HepG2 (cell line): ENCODE data around the gene TMEM187. TPM values are rescaled to one million over a fixed set of nuclear protein-coding genes. Genes with fewer than 3 reads are reported as not detected.
A peak's percentile ranks its signal among the peaks of the same experiment; 100 is the strongest.

Experiments used
- ATF7 ChIP-seq, 2 experiments: fragments of 450-650 bp in 1 of 2; sonication (generic) in 1 of 2; formaldehyde crosslinking in 1 of 2; IDR thresholded peaks; 2 replicates each; pipeline versions ENCODE4 v1.4.0 to v1.6.1; 2016 to 2020; ENCODE audit warnings: antibody characterized with exemption in 1 of 2, mild to moderate bottlenecking in 1 of 2, missing genetic modification reagents in 1 of 2
- BORCS8-MEF2B ChIP-seq: sonication (generic); formaldehyde crosslinking; IDR thresholded peaks from 2 replicates; pipeline ENCODE4 v1.8.0; 2022; ENCODE audit warnings: mild to moderate bottlenecking, missing genetic modification reagents
- FLYWCH1 ChIP-seq: sonication (generic); formaldehyde crosslinking; IDR thresholded peaks from 2 replicates; pipeline ENCODE4 v1.8.1; 2023; ENCODE audit warnings: mild to moderate bottlenecking, missing genetic modification reagents
- FOSL1 ChIP-seq: sonication (generic); formaldehyde crosslinking; IDR thresholded peaks from 2 replicates; pipeline ENCODE4 v1.9.0; 2021; ENCODE audit warnings: missing genetic modification reagents, borderline replicate concordance
- FOSL2 ChIP-seq: sonication (generic); formaldehyde crosslinking; IDR thresholded peaks from 2 replicates; pipeline ENCODE4 v1.4.0; 2020; ENCODE audit warnings: missing genetic modification reagents
- GATAD1 ChIP-seq: IDR thresholded peaks from 2 replicates; pipeline ENCODE4 v1.6.1; 2016; ENCODE audit warnings: missing genetic modification reagents, missing compliant biosample characterization
- HES4 ChIP-seq: sonication (generic); formaldehyde crosslinking; IDR thresholded peaks from 2 replicates; pipeline ENCODE4 v1.9.0; 2021; ENCODE audit warnings: mild to moderate bottlenecking, missing genetic modification reagents, borderline replicate concordance
- HOXA5 ChIP-seq: sonication (generic); formaldehyde crosslinking; IDR thresholded peaks from 2 replicates; pipeline ENCODE4 v1.4.0; 2020; ENCODE audit warnings: missing genetic modification reagents
- JUNB ChIP-seq: sonication (generic); formaldehyde crosslinking; IDR thresholded peaks from 2 replicates; pipeline ENCODE4 v1.8.0; 2022; ENCODE audit warnings: missing genetic modification reagents, mild to moderate bottlenecking, borderline replicate concordance
- MAF1 ChIP-seq: sonication (generic); formaldehyde crosslinking; IDR thresholded peaks from 2 replicates; pipeline ENCODE4 v1.5.0; 2020; ENCODE audit warnings: missing genetic modification reagents, borderline replicate concordance
- MED1 ChIP-seq: sonication (generic); formaldehyde crosslinking; IDR thresholded peaks from 2 replicates; pipeline ENCODE4 v1.4.0; 2020; ENCODE audit warnings: missing genetic modification reagents
- MIER3 ChIP-seq: IDR thresholded peaks from 2 replicates; pipeline ENCODE4 v1.6.1; 2016; ENCODE audit warnings: missing compliant biosample characterization, borderline replicate concordance
- NFIB ChIP-seq: sonication (generic); formaldehyde crosslinking; IDR thresholded peaks from 2 replicates; pipeline ENCODE4 v1.9.0; 2021; ENCODE audit warnings: missing genetic modification reagents, mild to moderate bottlenecking, borderline replicate concordance
- PPARG ChIP-seq: conservative IDR thresholded peaks from 2 replicates; pipeline ENCODE4 v1.6.1; 2016; ENCODE audit warnings: missing biosample characterization, missing genetic modification reagents
- RXRA ChIP-seq: sonication (generic); formaldehyde crosslinking; IDR thresholded peaks from 2 replicates; pipeline ENCODE4 v1.5.1; 2020; ENCODE audit warnings: missing genetic modification reagents
- SMAD3 ChIP-seq: sonication (generic); formaldehyde crosslinking; IDR thresholded peaks from 2 replicates; pipeline ENCODE4 v1.4.0; 2020; ENCODE audit warnings: missing genetic modification reagents
- SMC3 ChIP-seq: IDR thresholded peaks from 2 replicates; pipeline ENCODE4 v1.6.1; 2011; ENCODE audit warnings: low read length, improper control_type of control experiment
- YEATS2 ChIP-seq: sonication (generic); formaldehyde crosslinking; IDR thresholded peaks from 2 replicates; pipeline ENCODE4 v1.4.0; 2020; ENCODE audit warnings: missing genetic modification reagents, borderline replicate concordance
- ZNF350 ChIP-seq: sonication (generic); formaldehyde crosslinking; IDR thresholded peaks from 2 replicates; pipeline ENCODE4 v1.4.0; 2020; ENCODE audit warnings: mild to moderate bottlenecking, low read depth, missing genetic modification reagents, borderline replicate concordance
- ZNF773 ChIP-seq: sonication (generic); formaldehyde crosslinking; IDR thresholded peaks from 2 replicates; pipeline ENCODE4 v1.4.0; 2020; ENCODE audit warnings: missing genetic modification reagents, borderline replicate concordance
- ZNF878 ChIP-seq: sonication (generic); formaldehyde crosslinking; IDR thresholded peaks from 2 replicates; pipeline ENCODE4 v1.8.1; 2023; ENCODE audit warnings: mild to moderate bottlenecking, missing genetic modification reagents, moderate library complexity
- ZNF883 ChIP-seq: sonication (generic); formaldehyde crosslinking; IDR thresholded peaks from 2 replicates; pipeline ENCODE4 v1.5.1; 2020; ENCODE audit warnings: mild to moderate bottlenecking, missing genetic modification reagents; ENCODE audit errors: not compliant biosample characterization
- polyA plus RNA-seq, 8 experiments: library from polyadenylated mRNA; depleted of rRNA in 3 of 8; stranded (reverse) in 7 of 8; unstranded in 1 of 8; fragments of >200 nt; fragmentation: Illumina TruSeq in 4 of 8; extraction: Trizol in 4 of 8; gene quantifications; 2 replicates each; pipeline versions ENCODE4 v1.2.1 to v1.2.3, GENCODE V29; 2011 to 2016; ENCODE audit warnings: low read depth in 4 of 8, missing spikeins in 1 of 8, mixed read lengths in 1 of 8; ENCODE audit not compliant: insufficient read depth in 1 of 8
- total RNA-seq, 5 experiments: library from RNA; depleted of rRNA; stranded (reverse); fragments of >200 nt; fragmentation: Illumina TruSeq; extraction: Trizol; gene quantifications; 2 replicates each; pipeline ENCODE4 v1.2.3, GENCODE V29; 2016; ENCODE audit warnings: low read depth in 1 of 5
- TF ChIP-seq, protein P1 (sequence below): sonication (generic); formaldehyde crosslinking; IDR thresholded peaks from 2 replicates; pipeline ENCODE4 v1.8.0; 2022; ENCODE audit warnings: mild to moderate bottlenecking, missing genetic modification reagents
- TF ChIP-seq, protein P2 (sequence below): sonication (generic); formaldehyde crosslinking; conservative IDR thresholded peaks from 2 replicates; pipeline ENCODE4 v1.8.1; 2023; ENCODE audit warnings: missing genetic modification reagents
- TF ChIP-seq, protein P3 (sequence below): sonication (generic); formaldehyde crosslinking; IDR thresholded peaks from 2 replicates; pipeline ENCODE4 v1.5.0; 2020; ENCODE audit warnings: missing genetic modification reagents, mild to moderate bottlenecking, borderline replicate concordance

Gene TMEM187
- total and polyA plus RNA-seq, 2 of the 13 experiments (the other 11 are each of a cell fraction or from before 2014, with no cell fraction given), result 2.2 to 6.2 TPM

DNA sequence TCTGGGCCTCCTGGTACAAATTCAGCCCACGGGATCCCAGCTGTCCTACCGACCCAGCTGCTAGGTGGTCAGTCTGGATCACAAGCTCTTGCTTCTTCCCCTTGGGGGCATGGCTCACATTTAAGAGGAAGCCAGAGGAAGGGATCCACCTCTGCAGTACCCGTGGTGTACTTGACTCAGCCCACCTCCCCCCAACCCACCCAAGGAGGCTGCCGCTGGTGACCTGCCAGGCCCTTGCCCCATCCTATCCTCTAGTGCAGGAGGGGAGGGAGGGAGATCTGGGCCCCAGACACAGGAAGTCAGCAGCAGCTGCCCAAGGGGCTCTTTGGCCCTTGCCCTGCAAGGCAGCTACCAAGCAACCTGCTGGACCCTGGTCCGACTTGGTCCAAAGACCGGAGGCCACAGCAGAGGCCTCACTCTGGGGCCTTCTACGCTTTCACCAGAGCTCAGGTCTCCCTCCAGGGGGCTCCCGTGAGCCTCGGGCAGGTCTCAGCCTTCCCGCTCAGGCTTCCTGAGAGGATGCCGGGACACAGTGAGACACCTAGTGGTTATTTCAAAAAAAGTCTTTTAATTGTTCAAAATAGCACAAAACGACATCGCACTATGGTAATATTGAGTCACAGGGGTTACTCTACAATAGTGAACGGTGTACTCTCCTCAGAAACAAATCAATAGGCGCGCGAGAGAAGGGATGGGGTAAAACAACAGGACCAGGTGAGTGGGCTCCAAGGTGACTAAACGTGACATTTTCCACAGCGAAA, 25.4 kb upstream of the TMEM187 start (continued):
- TF ChIP-seq HOXA5 (CRISPR knock-in tag) (no peak), ATF7 (IDR thresholded peaks at IDR 0.05) (no peak), ATF7 (CRISPR knock-in tag; IDR thresholded peaks at IDR 0.05) (no peak), SMC3 (peak; percentile 51; the same call in 1 of the 2 replicates), BORCS8-MEF2B (CRISPR knock-in tag) (no peak), JUNB (CRISPR knock-in tag) (no peak), ZNF878 (no peak), MAF1 (CRISPR knock-in tag) (no peak), FLYWCH1 (CRISPR knock-in tag) (no peak), FOSL1 (CRISPR knock-in tag) (no peak), YEATS2 (0 out of 2 replicates have a peak, but pooled peaks have one; percentile 31), ZNF883 (no peak), MIER3 (CRISPR knock-in tag) (no peak), ZNF773 (CRISPR knock-in tag) (no peak), NFIB (CRISPR knock-in tag) (no peak), PPARG (peak; percentile 61; the same call in 1 of the 2 replicates), RXRA (CRISPR knock-in tag) (0 out of 2 replicates have a peak, but pooled peaks have one; percentile 49), HES4 (CRISPR knock-in tag) (no peak), FOSL2 (CRISPR knock-in tag) (no peak), SMAD3 (no peak), MED1 (CRISPR knock-in tag) (peak; percentile 74; the same call in 1 of the 2 replicates), ZNF350 (no peak), GATAD1 (CRISPR knock-in tag) (0 out of 2 replicates have a peak, but pooled peaks have one; percentile 11)
- TF ChIP-seq, protein P1, sequence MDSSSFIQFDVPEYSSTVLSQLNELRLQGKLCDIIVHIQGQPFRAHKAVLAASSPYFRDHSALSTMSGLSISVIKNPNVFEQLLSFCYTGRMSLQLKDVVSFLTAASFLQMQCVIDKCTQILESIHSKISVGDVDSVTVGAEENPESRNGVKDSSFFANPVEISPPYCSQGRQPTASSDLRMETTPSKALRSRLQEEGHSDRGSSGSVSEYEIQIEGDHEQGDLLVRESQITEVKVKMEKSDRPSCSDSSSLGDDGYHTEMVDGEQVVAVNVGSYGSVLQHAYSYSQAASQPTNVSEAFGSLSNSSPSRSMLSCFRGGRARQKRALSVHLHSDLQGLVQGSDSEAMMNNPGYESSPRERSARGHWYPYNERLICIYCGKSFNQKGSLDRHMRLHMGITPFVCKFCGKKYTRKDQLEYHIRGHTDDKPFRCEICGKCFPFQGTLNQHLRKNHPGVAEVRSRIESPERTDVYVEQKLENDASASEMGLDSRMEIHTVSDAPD (CRISPR knock-in tag), result no peak
- TF ChIP-seq, protein P2, sequence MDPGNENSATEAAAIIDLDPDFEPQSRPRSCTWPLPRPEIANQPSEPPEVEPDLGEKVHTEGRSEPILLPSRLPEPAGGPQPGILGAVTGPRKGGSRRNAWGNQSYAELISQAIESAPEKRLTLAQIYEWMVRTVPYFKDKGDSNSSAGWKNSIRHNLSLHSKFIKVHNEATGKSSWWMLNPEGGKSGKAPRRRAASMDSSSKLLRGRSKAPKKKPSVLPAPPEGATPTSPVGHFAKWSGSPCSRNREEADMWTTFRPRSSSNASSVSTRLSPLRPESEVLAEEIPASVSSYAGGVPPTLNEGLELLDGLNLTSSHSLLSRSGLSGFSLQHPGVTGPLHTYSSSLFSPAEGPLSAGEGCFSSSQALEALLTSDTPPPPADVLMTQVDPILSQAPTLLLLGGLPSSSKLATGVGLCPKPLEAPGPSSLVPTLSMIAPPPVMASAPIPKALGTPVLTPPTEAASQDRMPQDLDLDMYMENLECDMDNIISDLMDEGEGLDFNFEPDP, result no peak
- TF ChIP-seq, protein P3, sequence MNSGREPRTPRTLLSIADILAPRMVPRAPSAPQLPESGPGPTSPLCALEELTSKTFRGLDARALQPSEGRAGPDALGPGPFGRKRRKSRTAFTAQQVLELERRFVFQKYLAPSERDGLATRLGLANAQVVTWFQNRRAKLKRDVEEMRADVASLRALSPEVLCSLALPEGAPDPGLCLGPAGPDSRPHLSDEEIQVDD (CRISPR knock-in tag), result no peak
